GM23338 (cell line): ENCODE results near the gene BCL2. TPM values are rescaled to one million over a fixed set of nuclear protein-coding genes. Genes with fewer than 3 reads are reported as not detected.

ENCODE experiments used
- ATAC-seq: fragments of 200-7000 bp; cut with Tn5 transposase; 3 replicates; pipeline ENCODE4 v1.9.1; 2020
- DNase-seq: peaks from one replicate; pipeline ENCODE4 v3.0.0-alpha.2; 2015; ENCODE audit warnings: low spot score
- H2AFZ ChIP-seq: fragments of 200-600 bp; sonication (generic); 2 replicates; pipeline ENCODE4 v1.8.0; 2016; ENCODE audit warnings: antibody characterized with exemption, mild to moderate bottlenecking, moderate library complexity
- H3F3A ChIP-seq: fragments of 200-600 bp; sonication (generic); replicated peaks from 2 replicates; pipeline ENCODE4 v1.8.0; 2017; ENCODE audit warnings: antibody characterized with exemption, mixed run types, low read depth
- H3K27ac ChIP-seq: fragments of 200-600 bp; sonication (generic); 2 replicates; pipeline ENCODE4 v1.6.1; 2016; ENCODE audit warnings: low read depth
- H3K27me3 ChIP-seq: fragments of 200-600 bp; sonication (generic); 2 replicates; pipeline ENCODE4 v1.8.0; 2016; ENCODE audit warnings: mild to moderate bottlenecking, mixed run types, moderate library complexity; ENCODE audit not compliant: insufficient read depth
- H3K36me3 ChIP-seq: fragments of 200-600 bp; sonication (generic); 2 replicates; pipeline ENCODE4 v1.8.0; 2016; ENCODE audit warnings: mild to moderate bottlenecking; ENCODE audit not compliant: insufficient read depth
- H3K4me1 ChIP-seq: fragments of 200-600 bp; sonication (generic); 2 replicates; pipeline ENCODE4 v1.8.0; 2016; ENCODE audit warnings: mild to moderate bottlenecking, moderate library complexity; ENCODE audit not compliant: insufficient read depth
- H3K4me2 ChIP-seq: fragments of 200-600 bp; sonication (generic); 2 replicates; pipeline ENCODE4 v1.7.1; 2017; ENCODE audit warnings: mixed run types
- H3K4me3 ChIP-seq: fragments of 200-600 bp; sonication (generic); 2 replicates; pipeline ENCODE4 v1.6.1; 2016; ENCODE audit warnings: mixed run types
- H3K79me2 ChIP-seq: fragments of 200-600 bp; sonication (generic); replicated peaks from 2 replicates; pipeline ENCODE4 v1.8.0; 2017; ENCODE audit warnings: mild to moderate bottlenecking; ENCODE audit not compliant: insufficient read depth
- H3K9me2 ChIP-seq: fragments of 200-600 bp; sonication (generic); 2 replicates; pipeline ENCODE4 v1.8.0; 2017; ENCODE audit not compliant: insufficient read depth
- H4K20me1 ChIP-seq: fragments of 200-600 bp; sonication (generic); replicated peaks from 2 replicates; pipeline ENCODE4 v1.8.0; 2017; ENCODE audit warnings: mild to moderate bottlenecking; ENCODE audit not compliant: insufficient read depth
- H3K27ac Mint-ChIP-seq: 2 replicates; pipeline ENCODE4 v1.8.0; 2020; ENCODE audit warnings: inconsistent platforms, mild to moderate bottlenecking, moderate library complexity, mixed read lengths
- H3K27me3 Mint-ChIP-seq: 3 replicates; pipeline ENCODE4 v1.8.0; 2022; ENCODE audit warnings: low read depth, mild to moderate bottlenecking, moderate library complexity, mixed read lengths, inconsistent platforms; ENCODE audit not compliant: insufficient read depth, poor library complexity
- H3K36me3 Mint-ChIP-seq: 3 replicates; pipeline ENCODE4 v1.8.0; 2021; ENCODE audit warnings: low read depth, mild to moderate bottlenecking, inconsistent platforms, moderate library complexity, mixed read lengths
- H3K4me1 Mint-ChIP-seq: 3 replicates; pipeline ENCODE4 v1.8.0; 2020; ENCODE audit warnings: mild to moderate bottlenecking, inconsistent platforms, mixed read lengths
- H3K4me3 Mint-ChIP-seq: 3 replicates; pipeline ENCODE4 v1.8.0; 2021; ENCODE audit warnings: moderate library complexity, mild to moderate bottlenecking, inconsistent platforms, mixed read lengths
- H3K9me3 Mint-ChIP-seq: 3 replicates; pipeline ENCODE4 v1.8.0; 2020; ENCODE audit warnings: moderate library complexity, mild to moderate bottlenecking, inconsistent platforms, mixed read lengths
- STAT1 ChIP-seq: IDR thresholded peaks from one replicate; pipeline ENCODE4 v1.6.1; 2016; ENCODE audit warnings: antibody characterized with exemption; ENCODE audit not compliant: unreplicated experiment
- ZNF331 ChIP-seq: fragments of 250-450 bp; sonication (Bioruptor Pico); IDR thresholded peaks from 2 replicates; pipeline ENCODE4 v1.5.0; 2020; ENCODE audit warnings: low read depth, mild to moderate bottlenecking, moderate library complexity
- polyA plus RNA-seq: library from polyadenylated mRNA; unstranded; fragments of >200 nt; fragmentation: Nextera tagmentation; extraction: Ambion mirVana; gene quantifications from 2 replicates; pipeline ENCODE4 v1.2.1, GENCODE V29; 2016
- total RNA-seq: library from RNA; depleted of rRNA; stranded (reverse); fragments of >200 nt; shearing (Covaris generic); gene quantifications from 2 replicates; pipeline ENCODE4 v1.2.3, GENCODE V29; 2014
- TF ChIP-seq, protein P1 (sequence below): fragments of 250-450 bp; sonication (Bioruptor Pico); IDR thresholded peaks from 2 replicates; pipeline ENCODE4 v1.5.0; 2020; ENCODE audit warnings: mild to moderate bottlenecking, moderate library complexity
- TF ChIP-seq, protein P2 (sequence below): IDR thresholded peaks from one replicate; pipeline ENCODE4 v1.6.1; 2018; ENCODE audit warnings: antibody characterized with exemption; ENCODE audit not compliant: unreplicated experiment

The BCL2 gene
- total and polyA plus RNA-seq, 2 experiments from 2014 or later, result 1.2 to 4.0 TPM

DNA sequence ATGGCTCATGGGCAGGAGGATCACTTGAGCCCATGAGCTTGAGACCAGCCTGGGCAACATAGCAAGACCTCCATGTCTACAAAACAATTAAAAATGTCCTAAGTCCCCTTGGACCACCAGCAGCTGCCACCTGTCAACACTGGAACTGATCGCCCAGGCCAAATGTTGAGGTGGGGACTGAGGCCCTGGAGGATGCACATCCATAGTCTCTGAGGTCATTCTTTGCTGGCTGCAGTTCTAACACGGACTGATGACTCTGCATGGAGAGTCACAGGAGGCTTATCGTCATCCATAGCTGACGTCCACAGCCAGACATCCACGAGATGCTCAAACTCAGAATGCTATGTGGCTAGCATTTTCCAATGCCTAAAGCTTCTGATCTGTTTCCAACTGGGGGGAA, 151.3 kb downstream of the BCL2 start:
- no peak overlapping the region for H3K4me3 Mint-ChIP-seq
- H3K9me3 Mint-ChIP-seq, result no peaks in the 10 kb centered on the region
- no peak overlapping the region for H2AFZ ChIP-seq
- no peaks in the 10 kb centered on the region for H3K27me3 ChIP-seq
- no peaks in the 10 kb centered on the region for H4K20me1 ChIP-seq
- H3K79me2 ChIP-seq, result no peaks in the 10 kb centered on the region
- H3K4me3 ChIP-seq, result no peak overlapping the region
- no peak overlapping the region for H3K4me2 ChIP-seq
- H3K4me1 ChIP-seq, result no peaks in the 10 kb centered on the region
- H3F3A ChIP-seq, result no peaks in the 10 kb centered on the region
- no peak overlapping the region for H3K27ac Mint-ChIP-seq
- H3K4me1 Mint-ChIP-seq, result peaks cover 8% of the 10 kb centered on the region
- H3K9me2 ChIP-seq, result no peaks in the 10 kb centered on the region
- DNase-seq (no peak), ATAC-seq (no peak)
- peaks cover 5% of the 10 kb centered on the region for H3K27me3 Mint-ChIP-seq
- H3K27ac ChIP-seq, result no peak overlapping the region
- TF ChIP-seq, protein P1, sequence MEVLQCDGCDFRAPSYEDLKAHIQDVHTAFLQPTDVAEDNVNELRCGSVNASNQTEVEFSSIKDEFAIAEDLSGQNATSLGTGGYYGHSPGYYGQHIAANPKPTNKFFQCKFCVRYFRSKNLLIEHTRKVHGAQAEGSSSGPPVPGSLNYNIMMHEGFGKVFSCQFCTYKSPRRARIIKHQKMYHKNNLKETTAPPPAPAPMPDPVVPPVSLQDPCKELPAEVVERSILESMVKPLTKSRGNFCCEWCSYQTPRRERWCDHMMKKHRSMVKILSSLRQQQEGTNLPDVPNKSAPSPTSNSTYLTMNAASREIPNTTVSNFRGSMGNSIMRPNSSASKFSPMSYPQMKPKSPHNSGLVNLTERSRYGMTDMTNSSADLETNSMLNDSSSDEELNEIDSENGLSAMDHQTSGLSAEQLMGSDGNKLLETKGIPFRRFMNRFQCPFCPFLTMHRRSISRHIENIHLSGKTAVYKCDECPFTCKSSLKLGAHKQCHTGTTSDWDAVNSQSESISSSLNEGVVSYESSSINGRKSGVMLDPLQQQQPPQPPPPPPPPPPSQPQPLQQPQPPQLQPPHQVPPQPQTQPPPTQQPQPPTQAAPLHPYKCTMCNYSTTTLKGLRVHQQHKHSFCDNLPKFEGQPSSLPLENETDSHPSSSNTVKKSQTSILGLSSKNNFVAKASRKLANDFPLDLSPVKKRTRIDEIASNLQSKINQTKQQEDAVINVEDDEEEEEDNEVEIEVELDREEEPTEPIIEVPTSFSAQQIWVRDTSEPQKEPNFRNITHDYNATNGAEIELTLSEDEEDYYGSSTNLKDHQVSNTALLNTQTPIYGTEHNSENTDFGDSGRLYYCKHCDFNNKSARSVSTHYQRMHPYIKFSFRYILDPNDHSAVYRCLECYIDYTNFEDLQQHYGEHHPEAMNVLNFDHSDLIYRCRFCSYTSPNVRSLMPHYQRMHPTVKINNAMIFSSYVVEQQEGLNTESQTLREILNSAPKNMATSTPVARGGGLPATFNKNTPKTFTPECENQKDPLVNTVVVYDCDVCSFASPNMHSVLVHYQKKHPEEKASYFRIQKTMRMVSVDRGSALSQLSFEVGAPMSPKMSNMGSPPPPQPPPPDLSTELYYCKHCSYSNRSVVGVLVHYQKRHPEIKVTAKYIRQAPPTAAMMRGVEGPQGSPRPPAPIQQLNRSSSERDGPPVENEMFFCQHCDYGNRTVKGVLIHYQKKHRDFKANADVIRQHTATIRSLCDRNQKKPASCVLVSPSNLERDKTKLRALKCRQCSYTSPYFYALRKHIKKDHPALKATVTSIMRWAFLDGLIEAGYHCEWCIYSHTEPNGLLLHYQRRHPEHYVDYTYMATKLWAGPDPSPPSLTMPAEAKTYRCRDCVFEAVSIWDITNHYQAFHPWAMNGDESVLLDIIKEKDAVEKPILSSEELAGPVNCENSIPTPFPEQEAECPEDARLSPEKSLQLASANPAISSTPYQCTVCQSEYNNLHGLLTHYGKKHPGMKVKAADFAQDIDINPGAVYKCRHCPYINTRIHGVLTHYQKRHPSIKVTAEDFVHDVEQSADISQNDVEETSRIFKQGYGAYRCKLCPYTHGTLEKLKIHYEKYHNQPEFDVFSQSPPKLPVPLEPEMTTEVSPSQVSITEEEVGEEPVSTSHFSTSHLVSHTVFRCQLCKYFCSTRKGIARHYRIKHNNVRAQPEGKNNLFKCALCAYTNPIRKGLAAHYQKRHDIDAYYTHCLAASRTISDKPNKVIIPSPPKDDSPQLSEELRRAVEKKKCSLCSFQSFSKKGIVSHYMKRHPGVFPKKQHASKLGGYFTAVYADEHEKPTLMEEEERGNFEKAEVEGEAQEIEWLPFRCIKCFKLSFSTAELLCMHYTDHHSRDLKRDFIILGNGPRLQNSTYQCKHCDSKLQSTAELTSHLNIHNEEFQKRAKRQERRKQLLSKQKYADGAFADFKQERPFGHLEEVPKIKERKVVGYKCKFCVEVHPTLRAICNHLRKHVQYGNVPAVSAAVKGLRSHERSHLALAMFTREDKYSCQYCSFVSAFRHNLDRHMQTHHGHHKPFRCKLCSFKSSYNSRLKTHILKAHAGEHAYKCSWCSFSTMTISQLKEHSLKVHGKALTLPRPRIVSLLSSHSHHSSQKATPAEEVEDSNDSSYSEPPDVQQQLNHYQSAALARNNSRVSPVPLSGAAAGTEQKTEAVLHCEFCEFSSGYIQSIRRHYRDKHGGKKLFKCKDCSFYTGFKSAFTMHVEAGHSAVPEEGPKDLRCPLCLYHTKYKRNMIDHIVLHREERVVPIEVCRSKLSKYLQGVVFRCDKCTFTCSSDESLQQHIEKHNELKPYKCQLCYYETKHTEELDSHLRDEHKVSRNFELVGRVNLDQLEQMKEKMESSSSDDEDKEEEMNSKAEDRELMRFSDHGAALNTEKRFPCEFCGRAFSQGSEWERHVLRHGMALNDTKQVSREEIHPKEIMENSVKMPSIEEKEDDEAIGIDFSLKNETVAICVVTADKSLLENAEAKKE (CRISPR knock-in tag), result no peak
- TF ChIP-seq STAT1 (no peak), ZNF331 (CRISPR knock-in tag) (no peak)
- TF ChIP-seq, protein P2, sequence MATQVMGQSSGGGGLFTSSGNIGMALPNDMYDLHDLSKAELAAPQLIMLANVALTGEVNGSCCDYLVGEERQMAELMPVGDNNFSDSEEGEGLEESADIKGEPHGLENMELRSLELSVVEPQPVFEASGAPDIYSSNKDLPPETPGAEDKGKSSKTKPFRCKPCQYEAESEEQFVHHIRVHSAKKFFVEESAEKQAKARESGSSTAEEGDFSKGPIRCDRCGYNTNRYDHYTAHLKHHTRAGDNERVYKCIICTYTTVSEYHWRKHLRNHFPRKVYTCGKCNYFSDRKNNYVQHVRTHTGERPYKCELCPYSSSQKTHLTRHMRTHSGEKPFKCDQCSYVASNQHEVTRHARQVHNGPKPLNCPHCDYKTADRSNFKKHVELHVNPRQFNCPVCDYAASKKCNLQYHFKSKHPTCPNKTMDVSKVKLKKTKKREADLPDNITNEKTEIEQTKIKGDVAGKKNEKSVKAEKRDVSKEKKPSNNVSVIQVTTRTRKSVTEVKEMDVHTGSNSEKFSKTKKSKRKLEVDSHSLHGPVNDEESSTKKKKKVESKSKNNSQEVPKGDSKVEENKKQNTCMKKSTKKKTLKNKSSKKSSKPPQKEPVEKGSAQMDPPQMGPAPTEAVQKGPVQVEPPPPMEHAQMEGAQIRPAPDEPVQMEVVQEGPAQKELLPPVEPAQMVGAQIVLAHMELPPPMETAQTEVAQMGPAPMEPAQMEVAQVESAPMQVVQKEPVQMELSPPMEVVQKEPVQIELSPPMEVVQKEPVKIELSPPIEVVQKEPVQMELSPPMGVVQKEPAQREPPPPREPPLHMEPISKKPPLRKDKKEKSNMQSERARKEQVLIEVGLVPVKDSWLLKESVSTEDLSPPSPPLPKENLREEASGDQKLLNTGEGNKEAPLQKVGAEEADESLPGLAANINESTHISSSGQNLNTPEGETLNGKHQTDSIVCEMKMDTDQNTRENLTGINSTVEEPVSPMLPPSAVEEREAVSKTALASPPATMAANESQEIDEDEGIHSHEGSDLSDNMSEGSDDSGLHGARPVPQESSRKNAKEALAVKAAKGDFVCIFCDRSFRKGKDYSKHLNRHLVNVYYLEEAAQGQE, result no peak
- no peaks in the 10 kb centered on the region for H3K36me3 ChIP-seq
- H3K36me3 Mint-ChIP-seq, result no peaks in the 10 kb centered on the region
